ENCODE data around the gene WDR82. TPM values are rescaled to one million over a fixed set of nuclear protein-coding genes. Genes with fewer than 3 reads are reported as not detected.
A peak's percentile ranks its signal among the peaks of the same experiment; 100 is the strongest.

The WDR82 gene
- total RNA-seq, 1 donor from 2014 or later = 93.1 TPM

GRCh38 chr3:52262447-52262846 is 16.0 kb downstream of the WDR82 start:
- H3K4me1 Mint-ChIP-seq (ENCODE audit: low read depth) = peaks cover 28% of the 10 kb centered on the region

GRCh38 chr3:52259448-52259847 is 19.0 kb downstream of the WDR82 start:
- no peak for TF ChIP-seq CTCF (IDR thresholded peaks at IDR 0.05; ENCODE audit: unreplicated experiment)
- H3K27me3 Mint-ChIP-seq = no peaks in the 10 kb centered on the region
- peaks cover 44% of the 10 kb centered on the region for H3K36me3 Mint-ChIP-seq (ENCODE audit: insufficient read depth)
- DNase-seq (ENCODE audit: low spot score, unreplicated experiment) = no peak
- H3K9me3 Mint-ChIP-seq (ENCODE audit: low read depth) = no peaks in the 10 kb centered on the region
- H3K4me1 Mint-ChIP-seq (ENCODE audit: low read depth) = peaks cover 20% of the 10 kb centered on the region
- no peak overlapping the region for H3K4me3 Mint-ChIP-seq (ENCODE audit: low read depth)
- no peak overlapping the region for H3K27ac Mint-ChIP-seq

More at GRCh38 chr3:52262447-52262846, 16.0 kb downstream of the WDR82 start:
- Mint-ChIP-seq H3K27me3 (no peaks in the 10 kb centered on the region), H3K36me3 (ENCODE audit: insufficient read depth) (peaks cover 56% of the 10 kb centered on the region), H3K27ac (no peak overlapping the region), H3K9me3 (ENCODE audit: low read depth) (no peaks in the 10 kb centered on the region), H3K4me3 (ENCODE audit: low read depth) (no peak overlapping the region)
- TF ChIP-seq CTCF (IDR thresholded peaks at IDR 0.05; ENCODE audit: unreplicated experiment) = no peak
- no peak for DNase-seq (ENCODE audit: low spot score, unreplicated experiment)

GRCh38 chr3:52259035-52259434 is 19.4 kb downstream of the WDR82 start:
- H3K27ac Mint-ChIP-seq = no peak overlapping the region

GRCh38 chr3:52257911-52258310 is 20.5 kb downstream of the WDR82 start:
- no peaks in the 10 kb centered on the region for H3K9me3 Mint-ChIP-seq (ENCODE audit: low read depth)
- no peak for DNase-seq (ENCODE audit: low spot score, unreplicated experiment)
- no peak for TF ChIP-seq CTCF (IDR thresholded peaks at IDR 0.05; ENCODE audit: unreplicated experiment)
- H3K27ac Mint-ChIP-seq = peak overlapping the region; percentile 31
- peaks cover 40% of the 10 kb centered on the region for H3K36me3 Mint-ChIP-seq (ENCODE audit: insufficient read depth)
- H3K27me3 Mint-ChIP-seq = no peaks in the 10 kb centered on the region
- H3K4me3 Mint-ChIP-seq (ENCODE audit: low read depth) = no peak overlapping the region
- H3K4me1 Mint-ChIP-seq (ENCODE audit: low read depth) = peaks cover 10% of the 10 kb centered on the region

More at GRCh38 chr3:52259035-52259434, 19.4 kb downstream of the WDR82 start:
- H3K36me3 Mint-ChIP-seq (ENCODE audit: insufficient read depth) = peaks cover 42% of the 10 kb centered on the region
- peaks cover 16% of the 10 kb centered on the region for H3K4me1 Mint-ChIP-seq (ENCODE audit: low read depth)
- H3K9me3 Mint-ChIP-seq (ENCODE audit: low read depth) = no peaks in the 10 kb centered on the region
- H3K27me3 Mint-ChIP-seq = no peaks in the 10 kb centered on the region
- no peak for DNase-seq (ENCODE audit: low spot score, unreplicated experiment)
- no peak overlapping the region for H3K4me3 Mint-ChIP-seq (ENCODE audit: low read depth)
- no peak for TF ChIP-seq CTCF (IDR thresholded peaks at IDR 0.05; ENCODE audit: unreplicated experiment)

GRCh38 chr3:52256622-52257021 is 21.8 kb downstream of the WDR82 start:
- peaks cover 40% of the 10 kb centered on the region for H3K36me3 Mint-ChIP-seq (ENCODE audit: insufficient read depth)
- no peaks in the 10 kb centered on the region for H3K27me3 Mint-ChIP-seq
- DNase-seq (ENCODE audit: low spot score, unreplicated experiment) = no peak
- no peak overlapping the region for H3K4me3 Mint-ChIP-seq (ENCODE audit: low read depth)
- H3K4me1 Mint-ChIP-seq (ENCODE audit: low read depth) = peaks cover 10% of the 10 kb centered on the region
- no peak overlapping the region for H3K27ac Mint-ChIP-seq
- no peak for TF ChIP-seq CTCF (IDR thresholded peaks at IDR 0.05; ENCODE audit: unreplicated experiment)
- H3K9me3 Mint-ChIP-seq (ENCODE audit: low read depth) = no peaks in the 10 kb centered on the region

All from progenitor cell of endocrine pancreas (in vitro differentiated cells).